HG02571 (cell line): Measurements from ENCODE around the gene NEK8.
A peak's percentile ranks its signal among the peaks of the same experiment; 100 is the strongest.

Source experiments
- ATAC-seq: cut with Tn5 transposase; IDR thresholded peaks from one replicate; pipeline ENCODE4 v1.9.1; 2021; ENCODE audit warnings: mild to moderate bottlenecking, moderate library complexity; ENCODE audit not compliant: unreplicated experiment

Gene NEK8

GRCh38 chr17:28743243-28744103, 14.9 kb downstream of the NEK8 start, which contains the start of gene TRAF4:
TRAF4 (plus strand) TSS chr17:28744011; CDS start chr17:28744113, 102 bp downstream.
- ATAC-seq: peak; percentile 52

DNA sequence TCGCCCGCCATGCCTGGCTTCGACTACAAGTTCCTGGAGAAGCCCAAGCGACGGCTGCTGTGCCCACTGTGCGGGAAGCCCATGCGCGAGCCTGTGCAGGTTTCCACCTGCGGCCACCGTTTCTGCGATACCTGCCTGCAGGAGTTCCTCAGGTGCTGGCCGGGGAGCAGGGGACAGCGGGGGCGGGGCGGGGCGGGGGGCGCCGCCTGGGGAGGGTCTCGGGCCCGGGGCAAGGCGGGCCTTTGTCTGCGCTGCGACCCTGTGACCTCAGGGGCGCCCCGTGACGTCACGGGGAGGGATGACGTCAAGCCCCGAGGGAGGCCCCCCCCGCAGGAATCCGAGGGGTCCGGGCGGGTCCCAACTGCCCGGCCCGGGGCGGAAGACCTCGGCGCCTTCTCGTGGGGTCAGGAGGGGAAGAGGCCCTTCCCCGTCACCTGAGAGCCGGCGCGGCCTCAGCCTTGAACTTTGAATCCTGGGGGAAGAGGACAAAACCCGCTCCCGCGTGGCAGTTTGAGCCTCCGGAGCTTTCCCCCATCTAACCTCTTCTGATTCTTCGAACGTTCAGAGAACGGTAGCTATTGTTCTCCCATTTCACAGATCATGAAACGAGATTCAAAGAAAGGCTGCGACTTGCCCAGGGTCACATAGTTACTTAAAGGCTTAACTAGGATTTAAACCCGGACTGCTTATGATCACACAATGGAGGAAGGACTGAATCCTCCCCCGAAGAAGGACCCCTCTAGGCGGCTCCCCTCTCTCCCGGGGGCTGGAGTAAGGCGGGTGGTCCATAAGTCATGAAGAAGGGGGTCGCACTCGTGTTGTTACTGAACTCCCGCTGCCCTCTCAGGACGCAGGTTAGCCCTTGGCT, 15.8 kb downstream of the NEK8 start:
- ATAC-seq: peak; percentile 18

DNA sequence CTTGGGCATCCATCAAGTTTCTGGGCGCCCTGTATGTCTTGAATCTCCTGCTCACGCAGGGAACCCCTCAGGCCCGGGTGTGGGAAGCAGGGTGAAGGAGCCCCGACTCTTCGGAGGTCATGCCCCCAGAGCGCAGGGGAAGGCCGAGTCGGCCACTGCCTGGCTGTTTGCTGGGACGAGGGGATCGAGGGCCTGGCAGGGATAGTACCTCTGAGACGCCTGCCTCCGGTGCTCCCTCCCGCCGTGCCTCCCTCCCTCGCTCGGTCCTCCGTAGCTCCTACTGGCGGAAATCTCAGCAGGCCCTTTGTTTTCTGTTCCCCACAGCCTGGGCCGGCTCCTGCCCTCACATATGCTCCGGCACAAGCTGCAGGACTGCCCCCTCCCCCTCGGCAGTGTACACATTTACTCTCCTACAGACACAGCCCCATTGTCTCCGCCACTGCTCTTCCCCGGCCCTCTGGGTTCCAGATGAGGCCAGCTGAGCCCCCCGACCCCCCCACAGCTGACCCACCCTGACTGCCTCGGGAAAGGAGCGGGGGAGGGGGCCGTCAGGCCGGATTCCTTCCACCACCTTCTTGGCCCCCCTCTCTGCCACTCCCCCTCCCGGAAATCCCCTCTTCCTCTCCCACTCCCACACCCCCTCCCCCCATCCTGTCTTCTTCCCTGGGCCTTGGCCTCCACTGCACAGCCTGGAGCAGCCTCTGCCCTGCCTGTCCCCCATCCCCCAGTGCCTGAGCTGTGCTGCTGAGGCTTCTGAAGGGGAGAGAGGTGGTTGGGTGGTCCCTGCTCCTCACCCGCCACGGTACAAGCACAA, 16.6 kb downstream of the NEK8 start:
- ATAC-seq: no peak

- ATAC-seq: no peak
Observed at GRCh38 chr17:28745786-28746411, 17.3 kb downstream of the NEK8 start.

GRCh38 chr17:28746611-28747050, 18.0 kb downstream of the NEK8 start:
- no peak for ATAC-seq

- ATAC-seq: no peak
Observed at GRCh38 chr17:28747051-28747691, 18.6 kb downstream of the NEK8 start.

DNA sequence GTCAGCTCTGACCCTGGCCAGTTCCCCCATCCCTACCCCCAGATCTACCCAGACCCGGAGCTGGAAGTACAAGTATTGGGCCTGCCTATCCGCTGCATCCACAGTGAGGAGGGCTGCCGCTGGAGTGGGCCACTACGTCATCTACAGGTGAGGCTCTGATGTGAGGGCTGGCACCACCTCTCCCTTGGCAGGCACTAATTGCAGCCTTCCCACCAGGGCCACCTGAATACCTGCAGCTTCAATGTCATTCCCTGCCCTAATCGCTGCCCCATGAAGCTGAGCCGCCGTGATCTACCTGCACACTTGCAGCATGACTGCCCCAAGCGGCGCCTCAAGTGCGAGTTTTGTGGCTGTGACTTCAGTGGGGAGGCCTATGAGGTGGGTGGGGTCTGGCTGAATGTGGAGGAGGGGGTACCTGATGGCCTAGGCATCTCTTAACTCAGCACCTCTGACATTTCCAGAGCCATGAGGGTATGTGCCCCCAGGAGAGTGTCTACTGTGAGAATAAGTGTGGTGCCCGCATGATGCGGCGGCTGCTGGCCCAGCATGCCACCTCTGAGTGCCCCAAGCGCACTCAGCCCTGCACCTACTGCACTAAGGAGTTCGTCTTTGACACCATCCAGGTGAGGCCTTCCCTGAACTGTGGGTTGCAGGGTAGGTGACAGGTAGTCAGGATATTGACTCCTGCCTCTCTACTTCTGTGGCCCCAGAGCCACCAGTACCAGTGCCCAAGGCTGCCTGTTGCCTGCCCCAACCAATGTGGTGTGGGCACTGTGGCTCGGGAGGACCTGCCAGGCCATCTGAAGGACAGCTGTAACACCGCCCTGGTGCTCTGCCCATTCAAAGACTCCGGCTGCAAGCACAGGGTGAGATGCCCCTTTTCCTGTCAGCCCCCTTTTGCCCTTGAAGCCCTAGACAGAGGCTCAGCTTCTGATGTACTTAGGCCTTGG, 19.5 kb downstream of the NEK8 start:
- no peak for ATAC-seq

- no peak for ATAC-seq
Observed at GRCh38 chr17:28748852-28749515, 20.4 kb downstream of the NEK8 start.

DNA sequence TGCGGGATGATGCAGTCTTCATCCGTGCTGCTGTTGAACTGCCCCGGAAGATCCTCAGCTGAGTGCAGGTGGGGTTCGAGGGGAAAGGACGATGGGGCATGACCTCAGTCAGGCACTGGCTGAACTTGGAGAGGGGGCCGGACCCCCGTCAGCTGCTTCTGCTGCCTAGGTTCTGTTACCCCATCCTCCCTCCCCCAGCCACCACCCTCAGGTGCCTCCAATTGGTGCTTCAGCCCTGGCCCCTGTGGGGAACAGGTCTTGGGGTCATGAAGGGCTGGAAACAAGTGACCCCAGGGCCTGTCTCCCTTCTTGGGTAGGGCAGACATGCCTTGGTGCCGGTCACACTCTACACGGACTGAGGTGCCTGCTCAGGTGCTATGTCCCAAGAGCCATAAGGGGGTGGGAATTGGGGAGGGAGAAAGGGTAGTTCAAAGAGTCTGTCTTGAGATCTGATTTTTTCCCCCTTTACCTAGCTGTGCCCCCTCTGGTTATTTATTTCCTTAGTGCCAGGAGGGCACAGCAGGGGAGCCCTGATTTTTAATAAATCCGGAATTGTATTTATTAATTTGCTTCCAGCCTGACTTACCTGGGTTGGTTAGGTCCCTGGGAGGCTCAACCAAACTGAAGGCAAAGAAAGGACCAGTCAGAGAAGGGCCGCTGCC, 21.1 kb downstream of the NEK8 start:
- no peak for ATAC-seq

GRCh38 chr17:28750178-28751047, 21.8 kb downstream of the NEK8 start:
- ATAC-seq: peak; percentile 48

- no peak for ATAC-seq
Observed at GRCh38 chr17:28751600-28752366, 23.2 kb downstream of the NEK8 start.

- no peak for ATAC-seq
Observed at GRCh38 chr17:28755486-28755885, 26.9 kb downstream of the NEK8 start.

DNA sequence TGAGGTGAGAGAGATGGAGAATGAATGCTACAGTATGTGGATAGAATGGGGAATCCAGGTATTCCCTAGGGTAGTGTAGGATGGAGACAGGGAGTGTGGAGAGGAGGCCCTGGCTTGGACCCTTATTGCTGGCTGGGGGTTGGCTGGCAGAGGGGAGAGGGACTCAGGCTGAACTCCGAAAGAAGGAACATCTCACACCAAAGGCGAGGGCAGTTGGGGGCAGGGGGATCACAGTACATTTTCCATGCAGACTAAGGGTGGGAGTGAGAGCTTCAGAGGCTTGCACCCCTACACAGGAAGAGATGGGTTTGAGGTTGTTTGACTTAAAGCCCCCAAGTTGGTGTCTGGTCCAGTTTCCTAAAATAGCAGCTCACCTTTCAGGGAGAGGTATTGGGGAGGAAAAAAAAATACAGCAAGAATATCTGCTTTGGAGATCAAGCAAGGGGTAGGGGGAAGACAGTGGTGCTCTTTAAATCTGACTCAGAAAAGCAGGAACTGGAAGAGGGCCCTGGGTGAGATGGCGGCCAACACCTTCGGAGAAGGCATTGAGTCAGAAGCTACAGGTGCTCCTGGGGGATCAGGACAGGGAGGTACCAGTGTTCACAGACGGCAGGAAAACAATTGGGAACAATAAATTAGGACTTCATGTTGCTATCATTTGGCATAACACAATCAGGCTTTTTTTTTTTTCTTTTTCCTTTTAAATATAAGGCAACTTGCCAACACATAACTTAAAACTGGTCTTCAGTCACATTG, 27.6 kb downstream of the NEK8 start:
- no peak for ATAC-seq

DNA sequence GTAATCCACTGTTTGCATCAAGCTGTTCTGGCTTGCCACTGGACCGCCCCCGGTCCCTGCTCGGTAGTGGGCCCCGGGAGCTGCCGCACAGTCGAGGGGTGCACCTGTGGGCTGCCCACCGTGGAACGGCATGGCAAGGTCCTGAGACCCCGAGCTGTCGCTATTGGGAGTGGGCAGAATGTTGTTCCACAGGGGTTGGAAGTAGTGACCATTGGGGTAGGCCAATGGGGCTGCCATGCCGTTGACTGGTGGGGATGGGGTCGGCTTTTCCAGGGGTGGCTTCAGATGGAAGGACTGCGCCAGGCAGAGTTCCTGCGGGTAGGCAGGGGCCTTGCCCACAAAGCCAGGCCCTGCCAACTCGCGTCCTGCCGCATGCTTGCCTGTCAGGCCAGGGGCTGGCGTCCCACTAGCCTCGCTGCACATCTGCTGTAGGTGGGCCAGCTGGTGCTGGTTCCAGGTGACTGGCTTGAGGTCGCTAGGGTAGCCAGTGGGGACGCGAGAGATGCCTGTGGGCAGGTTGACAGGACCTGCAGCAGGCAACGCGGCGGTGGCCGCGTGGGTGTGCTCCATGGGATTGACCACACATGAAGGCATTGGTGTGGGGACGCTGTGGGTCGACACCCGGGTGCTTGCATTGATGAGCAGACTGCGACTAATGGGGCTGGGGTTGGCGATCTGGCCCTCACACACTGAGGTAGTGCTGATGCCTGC, 30.0 kb downstream of the NEK8 start:
- no peak for ATAC-seq
